Cardiac fibroblast (primary cell): Measurements from ENCODE around the gene CPNE2.

Experiments
- DNase-seq, 2 donors: peaks; one replicate each; pipeline versions ENCODE4 v3.0.0 to v3.0.0-alpha.2; 2010; ENCODE audit warnings: low read depth in 2 of 2
- H3K4me3 ChIP-seq, 2 donors: replicated peaks in 1 of 2; 1 replicate in 1 of 2; 2 replicates in 1 of 2; pipeline ENCODE4 v1.5.1; 2011; ENCODE audit warnings: low read depth in 2 of 2, low read length in 2 of 2, mild to moderate bottlenecking in 2 of 2, moderate library complexity in 1 of 2
- CTCF ChIP-seq: IDR thresholded peaks from one replicate; pipeline ENCODE4 v1.5.1; 2011; ENCODE audit warnings: low read depth, mild to moderate bottlenecking, low read length, inconsistent platforms

The CPNE2 gene

GRCh38 chr16:57113042-57113453 lies 20.7 kb downstream of the CPNE2 start:
- no peak overlapping the region for H3K4me3 ChIP-seq
- no peak for TF ChIP-seq CTCF
- peak; percentile 46 to 61 for DNase-seq

- TF ChIP-seq CTCF: no peak
These were observed 21.3 kb downstream of the CPNE2 start for GRCh38 chr16:57113664-57114063.

GRCh38 chr16:57115168-57115513 lies 22.8 kb downstream of the CPNE2 start:
- no peak overlapping the region for H3K4me3 ChIP-seq
- DNase-seq: peak; percentile 17 to 52
- TF ChIP-seq CTCF: no peak

More at GRCh38 chr16:57113664-57114063, 21.3 kb downstream of the CPNE2 start:
- DNase-seq: no peak
- H3K4me3 ChIP-seq: no peak overlapping the region

GRCh38 chr16:57115514-57116182 lies 23.3 kb downstream of the CPNE2 start:
- DNase-seq: peak; percentile 46 to 75
- no peak overlapping the region for H3K4me3 ChIP-seq
- TF ChIP-seq CTCF: no peak

GRCh38 chr16:57118461-57119084 lies 26.2 kb downstream of the CPNE2 start:
- no peak for DNase-seq
- TF ChIP-seq CTCF: no peak
- no peak overlapping the region for H3K4me3 ChIP-seq

GRCh38 chr16:57123216-57123973 lies 31.0 kb downstream of the CPNE2 start:
- H3K4me3 ChIP-seq: no peak overlapping the region
- TF ChIP-seq CTCF: no peak
- DNase-seq: no peak
